ENCODE results near the gene CPT1B. TPM values are rescaled to one million over a fixed set of nuclear protein-coding genes. Genes with fewer than 3 reads are reported as not detected.
"Not testable (repeated sequence)": the region's sequence is repeated elsewhere in the genome, so short reads cannot be mapped to it uniquely, and the experiment has no call there.

Gene CPT1B
- 2.2 and 2.4 TPM in 2 replicates for total RNA-seq (2014; rRNA removed; shearing (Covaris generic))

- DNase-seq (ENCODE audit: low read depth): no peak
These were observed at the start of gene CPT1B for GRCh38 chr22:50577987-50578775. Gene CPT1B, minus strand, starts transcription at chr22:50578427. Its CDS starts 512 bp downstream, at chr22:50577915.

DNA sequence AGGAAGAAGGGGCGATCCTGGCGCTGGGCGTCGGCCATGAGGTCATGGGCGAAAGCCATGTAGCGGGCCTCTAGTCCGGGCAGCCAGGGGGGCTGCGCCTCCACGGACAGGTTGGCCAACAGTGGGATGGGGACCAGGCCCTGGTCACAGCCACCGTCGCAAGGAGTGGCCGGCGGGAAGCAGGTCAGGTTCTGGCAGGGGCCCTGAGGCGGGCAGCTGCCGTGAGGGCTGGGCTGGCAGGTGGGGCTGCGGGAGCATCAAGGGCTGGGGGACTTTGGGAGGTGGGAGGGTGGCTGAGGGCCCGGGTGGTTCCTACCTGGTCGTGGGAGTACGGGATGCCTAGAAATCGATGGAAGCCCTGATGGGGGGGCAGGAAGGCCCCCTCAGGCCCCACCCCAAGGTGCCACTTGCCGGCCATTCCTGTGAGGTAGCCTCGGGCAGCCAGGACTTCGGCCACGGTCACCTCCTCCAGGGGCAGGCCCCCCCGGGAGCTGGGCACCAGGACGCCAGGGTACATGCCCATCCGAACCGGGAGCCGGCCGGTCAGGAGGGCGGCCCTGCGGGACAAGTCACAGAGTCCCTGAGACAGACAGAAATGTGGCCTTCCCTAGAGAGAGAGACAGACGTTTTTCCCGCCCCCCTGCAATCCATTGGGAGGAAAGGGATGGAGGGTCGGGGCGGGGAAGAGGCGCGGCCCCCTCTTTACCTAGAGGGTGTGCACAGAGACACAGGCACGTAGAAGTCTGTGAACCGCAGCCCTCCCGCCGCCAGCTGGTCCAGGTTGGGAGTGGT, 48.8 kb upstream of the CPT1B start:
- no peak for DNase-seq (ENCODE audit: low read depth)

- DNase-seq (ENCODE audit: low read depth): no peak
These were observed 48.2 kb upstream of the CPT1B start for GRCh38 chr22:50626314-50626849.

DNA sequence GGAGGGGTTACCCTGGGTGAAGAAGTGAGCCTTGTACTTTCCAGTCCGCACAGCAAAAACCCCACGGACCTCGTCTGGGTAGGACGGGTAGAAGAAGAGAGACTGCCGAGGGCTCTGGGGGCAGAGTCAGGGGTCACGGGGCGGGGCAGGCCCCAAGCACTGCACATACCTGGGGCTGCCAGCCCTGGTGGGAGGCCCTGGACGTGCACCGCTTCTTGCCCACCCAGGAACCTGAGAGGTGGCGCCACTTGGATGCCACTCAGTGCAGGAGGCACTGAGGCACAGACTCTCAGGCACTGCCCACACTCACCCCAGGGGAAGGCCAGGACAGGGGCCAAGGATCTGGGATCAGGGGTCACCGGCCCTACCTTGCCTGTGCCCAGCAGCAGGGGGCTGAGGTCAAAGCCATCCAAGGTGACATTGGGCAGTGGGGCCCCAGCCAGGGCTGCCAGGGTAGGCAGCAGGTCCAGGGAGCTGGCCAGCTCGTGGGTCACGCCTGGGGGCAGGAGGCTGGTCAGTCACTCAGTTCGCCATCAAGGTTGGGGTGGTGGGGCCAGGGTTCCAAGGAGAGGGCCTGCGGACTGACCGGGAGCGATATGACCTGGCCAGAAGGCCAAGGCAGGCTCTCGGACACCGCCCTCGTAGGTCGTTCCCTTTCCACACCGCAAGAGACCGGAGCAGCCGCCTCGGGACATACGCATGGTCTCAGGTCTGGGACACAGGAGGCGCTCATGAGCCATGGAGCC, 47.5 kb upstream of the CPT1B start:
- no peak for DNase-seq (ENCODE audit: low read depth)

- DNase-seq (ENCODE audit: low read depth): no peak
These were observed 46.9 kb upstream of the CPT1B start for GRCh38 chr22:50625131-50625567.

DNA sequence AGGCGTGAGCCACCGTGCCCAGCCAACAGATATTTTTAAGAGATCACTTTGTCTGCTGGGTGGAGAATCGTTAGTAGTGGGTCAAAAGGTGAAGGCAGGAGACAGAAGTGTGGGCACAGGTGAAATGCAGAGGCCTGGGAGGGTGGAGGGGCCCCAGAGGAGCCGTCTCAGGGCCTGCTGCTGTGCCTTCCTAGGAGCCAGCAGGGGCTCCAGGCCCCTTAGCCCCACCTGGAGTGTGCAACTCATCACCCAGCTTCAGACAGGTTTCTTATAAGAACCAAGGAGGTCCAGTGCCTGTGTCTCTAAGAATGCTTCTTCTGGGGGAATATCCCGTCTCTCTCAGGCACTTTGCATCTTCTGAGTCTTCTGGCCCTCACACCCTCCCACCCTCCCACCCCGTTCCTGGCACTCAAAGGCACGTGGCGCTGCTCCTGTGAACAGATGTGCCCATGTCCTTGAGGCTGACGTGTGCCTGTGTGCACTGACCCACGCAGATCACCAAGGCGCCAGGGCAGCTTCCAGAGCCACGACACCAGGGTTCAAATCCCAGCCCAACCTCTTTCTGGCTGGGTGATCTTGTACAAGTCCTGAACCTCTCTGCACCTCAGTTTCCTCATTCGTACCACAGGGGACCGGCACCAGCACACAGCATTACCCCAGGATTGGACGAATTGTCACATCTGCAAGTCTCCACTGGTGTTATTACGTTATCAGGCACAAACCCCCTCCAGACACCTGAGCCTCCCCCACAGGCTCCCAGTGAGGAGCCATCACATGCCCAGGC, 46.3 kb upstream of the CPT1B start:
- DNase-seq (ENCODE audit: low read depth): no peak

DNA sequence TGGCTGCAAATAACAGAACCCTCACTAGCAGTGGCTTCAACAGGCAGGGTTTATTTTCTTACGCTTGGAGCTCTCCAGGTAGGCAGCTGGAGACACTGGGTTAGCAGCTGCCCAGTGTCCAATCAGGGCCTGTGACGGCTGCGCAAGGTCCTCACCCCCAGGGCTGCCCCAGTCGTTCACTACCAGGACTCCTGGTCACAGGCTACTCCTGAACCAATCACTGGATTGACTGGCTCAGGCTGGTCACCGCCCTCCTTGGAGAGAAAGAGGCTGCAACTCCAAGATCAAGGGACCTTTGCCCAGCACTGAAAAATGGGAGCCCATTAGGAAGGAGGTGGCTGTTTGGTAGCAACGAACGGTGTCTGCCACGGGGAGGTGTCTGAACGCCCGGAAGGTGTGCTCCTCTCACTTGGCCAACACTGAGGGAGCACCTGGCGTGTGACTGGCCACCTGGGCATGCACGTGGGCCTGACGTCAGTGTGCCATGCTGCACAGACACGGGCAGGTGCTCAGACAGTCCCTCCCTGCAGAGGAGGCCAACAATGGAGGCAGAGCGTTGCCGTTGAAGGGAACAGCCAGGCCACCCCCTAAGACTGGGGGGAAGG, 44.6 kb upstream of the CPT1B start:
- no peak for DNase-seq (ENCODE audit: low read depth)

DNA sequence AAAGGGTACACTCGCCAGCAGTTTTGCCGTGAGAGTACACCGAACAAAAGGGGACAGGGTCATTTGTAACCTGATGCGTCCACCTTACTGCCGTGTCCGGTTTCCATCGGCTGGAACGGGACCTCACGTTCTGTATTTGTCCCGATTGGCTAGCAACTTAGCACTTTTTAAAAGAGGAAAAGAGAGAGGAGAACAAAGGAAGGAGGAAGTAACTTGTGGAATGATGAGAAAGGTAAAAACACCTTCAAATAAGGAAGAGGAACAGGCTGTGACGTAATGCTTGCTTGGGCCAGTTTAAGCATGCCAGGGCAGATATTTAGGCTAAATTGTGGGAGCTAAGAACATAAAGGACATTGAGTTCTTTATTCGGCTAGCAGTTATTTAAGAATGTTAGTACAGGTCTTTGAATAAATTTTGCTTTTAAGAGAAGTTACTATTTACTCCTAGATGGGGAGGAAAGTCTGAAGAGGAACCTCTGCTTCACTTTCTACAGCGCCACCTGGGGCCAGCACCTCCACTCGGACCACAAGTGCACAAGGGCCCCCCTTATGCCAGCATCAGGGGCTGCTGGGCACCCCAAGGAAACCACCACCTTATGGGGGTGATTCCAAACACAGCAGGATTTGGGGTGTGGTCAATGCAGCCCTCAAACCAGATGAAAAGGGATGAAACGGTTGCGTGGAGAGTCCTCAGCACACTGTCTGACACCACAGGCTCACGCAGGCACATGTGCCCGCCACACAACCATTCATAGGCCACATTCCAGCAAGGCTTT, 43.9 kb upstream of the CPT1B start:
- no peak for DNase-seq (ENCODE audit: low read depth)

DNA sequence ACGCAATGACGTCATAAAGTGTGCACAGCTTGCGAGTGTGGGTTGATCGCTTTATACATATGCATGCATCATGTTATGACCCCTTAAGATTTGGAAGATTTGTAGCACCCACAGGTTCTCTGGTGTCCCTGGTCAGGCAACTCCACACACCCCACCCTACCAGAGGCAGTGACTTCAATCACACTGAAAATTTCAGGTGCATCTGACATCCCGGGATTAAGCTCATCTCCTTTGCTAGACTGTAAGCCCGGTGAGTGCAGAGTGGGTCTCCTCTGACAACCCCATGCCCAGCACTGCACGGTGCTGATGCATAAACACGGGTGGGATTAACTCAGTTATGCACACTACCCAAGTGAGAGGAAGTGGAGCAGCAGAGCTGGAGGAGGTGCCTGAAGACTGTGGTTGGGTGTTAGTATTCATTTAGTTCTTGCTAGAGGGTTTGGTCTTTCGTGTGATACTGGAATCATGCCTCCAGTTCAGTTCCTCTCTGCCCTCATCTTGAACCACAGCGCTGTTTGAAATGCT, 43.2 kb upstream of the CPT1B start:
- no peak for DNase-seq (ENCODE audit: low read depth)

- DNase-seq (ENCODE audit: low read depth): no peak
These were observed 42.5 kb upstream of the CPT1B start for GRCh38 chr22:50620593-50621355.

DNA sequence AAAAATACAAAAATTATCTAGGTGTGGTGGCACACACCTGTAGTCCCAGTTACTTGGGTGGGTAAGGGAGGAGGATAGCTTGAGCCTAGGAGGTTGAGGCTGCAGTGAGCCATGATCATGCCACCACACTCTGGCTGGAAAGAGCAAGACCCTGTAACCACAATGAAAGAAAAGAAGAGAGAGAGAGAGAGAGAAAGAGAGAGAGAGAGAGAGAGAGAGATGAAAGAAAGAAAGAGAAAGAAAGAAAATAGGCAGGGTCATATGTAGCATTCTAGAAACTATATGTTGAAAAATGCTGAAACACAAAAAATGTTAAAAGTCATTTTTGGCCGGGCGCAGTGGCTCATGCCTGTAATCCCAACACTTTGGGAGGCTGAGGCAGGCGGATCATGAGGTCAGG, 36.1 kb upstream of the CPT1B start:
- DNase-seq (ENCODE audit: low read depth): not testable (repeated sequence)

DNA sequence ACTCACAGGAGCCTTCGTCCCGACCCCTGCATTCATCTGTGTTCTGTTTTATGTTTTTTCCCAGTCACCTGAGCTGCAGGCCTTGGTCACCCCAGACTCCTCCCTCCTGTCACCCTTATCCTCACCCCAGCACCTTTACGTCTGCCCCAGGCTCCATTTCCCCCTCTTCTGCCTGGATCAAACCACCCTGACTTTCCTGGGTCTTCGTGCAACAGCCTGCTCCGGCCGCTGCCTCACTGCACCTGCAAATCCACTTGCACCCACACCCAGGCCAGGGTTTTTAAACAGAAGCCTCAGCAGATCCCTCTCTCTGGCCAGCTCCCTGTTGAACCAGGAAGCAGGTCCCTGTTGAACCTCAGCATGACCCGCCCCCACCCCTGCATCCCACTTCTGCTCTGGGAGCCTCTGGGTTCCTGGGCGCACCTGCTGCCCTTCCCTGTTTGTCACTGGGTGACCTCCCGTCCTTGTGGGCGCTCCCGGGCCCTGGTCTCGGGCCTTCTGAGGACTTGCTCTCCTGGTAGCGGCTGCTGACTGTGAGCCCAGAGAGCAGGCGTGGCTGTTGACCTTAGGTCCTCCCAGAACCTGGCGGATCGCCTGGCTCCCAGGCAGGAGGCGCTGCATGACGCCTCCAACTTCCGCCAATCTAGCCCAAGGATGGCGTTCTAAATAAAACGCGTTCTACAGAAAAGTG, 35.2 kb upstream of the CPT1B start:
- no peak for DNase-seq (ENCODE audit: low read depth)

- no peak for DNase-seq (ENCODE audit: low read depth)
These were observed 34.4 kb upstream of the CPT1B start for GRCh38 chr22:50612528-50613221.

- no peak for DNase-seq (ENCODE audit: low read depth)
These were observed 33.9 kb upstream of the CPT1B start for GRCh38 chr22:50612168-50612527.

- DNase-seq (ENCODE audit: low read depth): no peak
These were observed 33.3 kb upstream of the CPT1B start for GRCh38 chr22:50611341-50612060.

DNA sequence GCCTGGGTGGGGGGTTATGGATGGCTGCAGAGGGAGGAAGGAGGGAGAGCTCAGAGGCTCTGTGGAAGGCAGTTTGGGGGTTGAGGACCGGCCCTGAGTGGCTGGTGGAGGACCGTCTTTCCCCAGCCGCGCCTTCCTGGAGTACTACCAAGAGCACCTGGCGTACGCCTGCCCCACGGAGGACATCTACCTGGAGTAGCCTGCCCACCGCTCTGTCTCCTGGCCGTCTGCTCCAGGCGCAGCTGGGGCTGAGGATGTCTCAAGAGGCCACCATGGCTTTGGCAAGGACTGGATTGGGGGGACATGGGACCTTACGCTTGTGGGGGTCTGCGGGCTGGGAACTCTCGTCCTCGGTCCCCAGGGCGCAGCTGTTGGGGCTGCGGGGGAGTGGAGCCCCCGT, 32.4 kb upstream of the CPT1B start:
- DNase-seq (ENCODE audit: low read depth): no peak

GRCh38 chr22:50610041-50610451, 31.8 kb upstream of the CPT1B start:
- no peak for DNase-seq (ENCODE audit: low read depth)
